Kidney (tissue), 14 donors: ENCODE results near the gene NET1. TPM values are rescaled to one million over a fixed set of nuclear protein-coding genes. Genes with fewer than 3 reads are reported as not detected.
"Not testable (repeated sequence)": the region's sequence is repeated elsewhere in the genome, so short reads cannot be mapped to it uniquely, and the experiment has no call there.

Experiments
- DNase-seq, 5 donors: peaks; one replicate each; pipeline ENCODE4 v3.0.0-alpha.2; 2013 to 2020
- FAIRE-seq: peaks from 2 replicates; lab custom pipeline; 2012; peaks lifted over from hg19 to GRCh38; lab: Jason Lieb, UNC
- H3K27ac ChIP-seq, 2 donors: one replicate each; pipeline ENCODE4 v1.7.0; 2013; ENCODE audit warnings: low read depth in 2 of 2, low read length in 2 of 2, inconsistent platforms in 1 of 2
- H3K27me3 ChIP-seq: one replicate; pipeline ENCODE4 v1.7.1; 2013; ENCODE audit warnings: low read length, inconsistent platforms; ENCODE audit not compliant: control insufficient read depth, insufficient read depth
- H3K36me3 ChIP-seq, 3 donors: one replicate each; pipeline versions ENCODE4 v1.7.0 to v1.7.1; 2013; ENCODE audit warnings: low read length in 3 of 3, control low read depth in 1 of 3, inconsistent platforms in 1 of 3; ENCODE audit not compliant: insufficient read depth in 3 of 3, control insufficient read depth in 2 of 3
- H3K4me1 ChIP-seq, 3 donors: one replicate each; pipeline versions ENCODE4 v1.7.0 to v1.7.1; 2013; ENCODE audit warnings: low read length in 3 of 3, inconsistent platforms in 1 of 3, low read depth in 1 of 3; ENCODE audit not compliant: control insufficient read depth in 2 of 3, insufficient read depth in 2 of 3
- H3K4me3 ChIP-seq, 3 donors: one replicate each; pipeline versions ENCODE4 v1.7.0 to v1.8.1; 2013; ENCODE audit warnings: low read length in 3 of 3, control low read depth in 1 of 3, inconsistent platforms in 1 of 3
- H3K9ac ChIP-seq, 3 donors: one replicate each; pipeline versions ENCODE4 v1.7.0 to v1.7.1; 2013; ENCODE audit warnings: low read length in 3 of 3, control low read depth in 1 of 3, inconsistent platforms in 1 of 3
- H3K9me3 ChIP-seq, 3 donors: one replicate each; pipeline versions ENCODE4 v1.7.0 to v1.7.1; 2013; ENCODE audit warnings: low read length in 3 of 3, control low read depth in 1 of 3, inconsistent platforms in 1 of 3; ENCODE audit not compliant: control insufficient read depth in 2 of 3, insufficient read depth in 1 of 3
- intact Hi-C: fragments of 100-400 bp; cut with DNase I; formaldehyde crosslinking; loops from one replicate; pipeline ENCODE4 v1.11.1; 2022
- polyA plus RNA-seq: library from polyadenylated mRNA; stranded (reverse); fragments of 350-450 nt; fragmentation: Illumina TruSeq; extraction: RNeasy Lipid Tissue Mini Kit (QIAGEN cat#74804); gene quantifications from one replicate; pipeline ENCODE4 v1.2.3, GENCODE V29; 2014; ENCODE audit warnings: low read depth, low replicate concordance; ENCODE audit not compliant: insufficient read depth
- total RNA-seq: library from RNA; stranded (reverse); fragmentation: NEBNext Ultra II Directional; extraction: Animal tissue kit (Norgen Biotek cat#: 25700); gene quantifications from one replicate; pipeline ENCODE4 v1.2.1, GENCODE V29; 2021
- TF ChIP-seq, protein P1 (sequence below): IDR thresholded peaks from 3 replicates; pipeline ENCODE4 v1.5.1; 2012; ENCODE audit warnings: mild to moderate bottlenecking, moderate library complexity, borderline replicate concordance; ENCODE audit not compliant: insufficient read depth; ENCODE audit errors: extremely low read depth
- donor health status: control.
- donor health status: control.
- donor health status: control.
- donor health status: control.
- donor health status: control.
- donor health status: DM: yes; HTN: yes; CAD: no.
- donor health status: Normal renal cell carcinoma (clear cell type).

NET1 gene
- total and polyA plus RNA-seq, 2 donors from 2014 or later: 35.9 to 86.5 TPM

DNA sequence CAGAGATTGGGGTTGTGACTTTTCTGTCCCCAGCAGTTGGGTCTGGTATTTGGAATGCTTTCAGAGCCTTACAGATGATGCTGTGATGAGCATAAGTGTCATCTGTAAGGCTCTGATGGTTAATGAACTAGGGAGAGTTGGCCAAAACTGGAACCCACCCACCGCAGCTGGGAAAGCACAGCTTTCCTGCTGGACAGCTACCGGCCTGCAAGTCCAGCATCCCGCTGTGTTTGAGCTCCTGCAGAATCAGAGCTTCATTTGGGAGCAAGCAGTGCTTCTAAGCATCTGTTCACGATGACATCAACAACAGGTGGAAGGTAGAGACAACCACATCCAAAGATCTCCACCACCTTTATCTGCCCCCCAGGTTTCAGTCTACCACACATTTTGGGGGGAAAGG lies 35.9 kb upstream of the NET1 start:
- H3K4me3 ChIP-seq: no peak overlapping the region
- FAIRE-seq: no peak
- H3K27ac ChIP-seq: no peak overlapping the region
- DNase-seq: peak in 1 of 5 donors; percentile 10
- no peaks in the 10 kb centered on the region for H3K9me3 ChIP-seq
- H3K27me3 ChIP-seq: no peaks in the 10 kb centered on the region
- no peaks in the 10 kb centered on the region for H3K36me3 ChIP-seq
- intact Hi-C loops: no loop called here
- H3K4me1 ChIP-seq: peaks cover 0 to 5% (median 3%) of the 10 kb centered on the region in 3 donors
- TF ChIP-seq, protein P1, sequence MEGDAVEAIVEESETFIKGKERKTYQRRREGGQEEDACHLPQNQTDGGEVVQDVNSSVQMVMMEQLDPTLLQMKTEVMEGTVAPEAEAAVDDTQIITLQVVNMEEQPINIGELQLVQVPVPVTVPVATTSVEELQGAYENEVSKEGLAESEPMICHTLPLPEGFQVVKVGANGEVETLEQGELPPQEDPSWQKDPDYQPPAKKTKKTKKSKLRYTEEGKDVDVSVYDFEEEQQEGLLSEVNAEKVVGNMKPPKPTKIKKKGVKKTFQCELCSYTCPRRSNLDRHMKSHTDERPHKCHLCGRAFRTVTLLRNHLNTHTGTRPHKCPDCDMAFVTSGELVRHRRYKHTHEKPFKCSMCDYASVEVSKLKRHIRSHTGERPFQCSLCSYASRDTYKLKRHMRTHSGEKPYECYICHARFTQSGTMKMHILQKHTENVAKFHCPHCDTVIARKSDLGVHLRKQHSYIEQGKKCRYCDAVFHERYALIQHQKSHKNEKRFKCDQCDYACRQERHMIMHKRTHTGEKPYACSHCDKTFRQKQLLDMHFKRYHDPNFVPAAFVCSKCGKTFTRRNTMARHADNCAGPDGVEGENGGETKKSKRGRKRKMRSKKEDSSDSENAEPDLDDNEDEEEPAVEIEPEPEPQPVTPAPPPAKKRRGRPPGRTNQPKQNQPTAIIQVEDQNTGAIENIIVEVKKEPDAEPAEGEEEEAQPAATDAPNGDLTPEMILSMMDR: no peak
- no peak overlapping the region for H3K9ac ChIP-seq

DNA sequence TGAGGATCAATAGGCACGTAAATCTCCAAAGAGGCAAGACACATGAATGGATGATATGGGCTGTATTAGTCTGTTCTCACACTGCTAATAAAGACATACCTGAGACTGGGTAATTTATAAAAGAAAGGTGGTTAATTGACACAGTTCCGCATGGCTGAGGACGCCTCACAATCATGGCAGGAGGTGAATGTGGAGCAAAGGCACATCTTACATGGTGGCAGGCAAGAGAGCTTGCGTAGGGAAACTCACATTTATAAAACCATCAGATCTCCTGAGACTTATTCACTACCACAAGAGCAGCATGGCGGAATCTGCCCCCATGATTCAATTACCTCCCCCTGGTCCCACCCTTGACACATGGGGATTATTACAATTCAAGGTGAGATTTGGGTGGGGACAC lies 33.2 kb upstream of the NET1 start:
- H3K27me3 ChIP-seq, H3K4me1 ChIP-seq, H3K36me3 ChIP-seq, H3K9ac ChIP-seq, FAIRE-seq, H3K27ac ChIP-seq, intact Hi-C loops, DNase-seq, H3K9me3 ChIP-seq, H3K4me3 ChIP-seq: not testable (repeated sequence)

DNA sequence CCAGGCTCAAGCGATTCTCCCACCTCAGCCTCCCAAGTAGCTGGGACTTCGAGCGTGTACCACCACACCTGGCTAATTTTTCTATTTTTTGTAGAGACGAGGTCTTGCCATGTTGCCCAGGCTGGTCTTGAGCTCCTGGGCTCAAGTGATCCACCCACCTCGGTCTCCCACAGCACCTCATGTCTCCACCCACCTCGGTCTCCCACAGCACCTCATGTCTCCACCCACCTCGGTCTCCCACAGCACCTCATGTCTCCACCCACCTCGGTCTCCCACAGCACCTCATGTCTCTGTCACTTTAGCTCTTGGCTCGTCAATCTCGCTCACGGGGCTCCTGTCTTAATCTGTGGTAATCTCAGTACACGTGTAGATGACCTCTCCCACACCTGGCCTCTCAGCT lies 32.0 kb upstream of the NET1 start:
- DNase-seq, intact Hi-C loops, H3K27me3 ChIP-seq, FAIRE-seq, H3K4me3 ChIP-seq, H3K9me3 ChIP-seq, H3K4me1 ChIP-seq, H3K27ac ChIP-seq, H3K36me3 ChIP-seq, H3K9ac ChIP-seq: not testable (repeated sequence)

DNA sequence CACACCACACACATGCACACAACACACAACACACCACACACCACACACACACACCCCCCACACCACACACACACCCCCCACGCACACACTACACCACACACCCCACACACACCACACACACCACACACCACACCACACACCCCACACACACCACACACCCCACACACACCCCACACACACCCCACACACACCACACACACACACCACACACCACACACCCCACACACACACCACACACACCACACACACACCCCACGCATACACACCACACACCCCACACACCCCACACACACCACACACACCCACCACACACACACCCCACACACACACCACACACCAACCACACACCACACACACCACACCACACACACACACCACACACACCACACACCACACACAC lies 31.2 kb upstream of the NET1 start:
- no peaks in the 10 kb centered on the region for H3K9me3 ChIP-seq
- H3K27ac ChIP-seq: no peak overlapping the region
- H3K36me3 ChIP-seq: no peaks in the 10 kb centered on the region
- no peaks in the 10 kb centered on the region for H3K4me1 ChIP-seq
- H3K9ac ChIP-seq: no peak overlapping the region
- intact Hi-C loops: no loop called here
- H3K27me3 ChIP-seq: no peaks in the 10 kb centered on the region
- DNase-seq: no peak
- H3K4me3 ChIP-seq: no peak overlapping the region
- FAIRE-seq: no peak
- TF ChIP-seq, protein P1: no peak

DNA sequence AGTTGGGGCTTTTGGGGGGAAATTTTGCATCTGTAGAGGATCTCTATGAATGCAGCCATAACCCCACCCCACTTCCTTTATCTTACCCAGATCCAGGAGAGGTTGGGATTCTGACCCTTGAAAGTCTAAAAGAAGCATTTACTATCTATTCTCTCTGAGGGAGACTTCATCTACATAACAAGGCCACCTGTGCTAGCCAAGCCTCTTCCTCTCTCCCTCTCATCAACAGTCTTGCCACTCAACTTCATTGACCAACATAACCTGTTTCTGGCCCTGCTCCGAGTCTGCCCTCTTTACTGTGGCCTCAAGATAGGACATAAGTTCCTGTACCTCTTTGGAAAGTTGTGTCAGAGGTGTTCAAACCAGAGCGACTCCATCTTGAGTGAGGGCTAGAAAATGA lies 27.1 kb upstream of the NET1 start:
- DNase-seq (no peak), FAIRE-seq (no peak)
- Histone ChIP-seq H3K4me3 (no peak overlapping the region), H3K27ac (no peak overlapping the region), H3K4me1 (no peaks in the 10 kb centered on the region), H3K27me3 (no peaks in the 10 kb centered on the region), H3K9ac (no peak overlapping the region), H3K36me3 (no peaks in the 10 kb centered on the region), H3K9me3 (peaks cover 0 to 3% (median 2%) of the 10 kb centered on the region in 3 donors)
- TF ChIP-seq, protein P1: no peak
- intact Hi-C loops: no loop called here
